Activated T-helper 1 cell treated with Interleukin-2 at 50 U/mL for 16 hours (primary cell): ENCODE data around the gene GRIN2A.

Experiments
- DNase-seq: peaks from one replicate; pipeline ENCODE4 v3.0.0-alpha.2; 2020; ENCODE audit warnings: low read depth

The GRIN2A gene

GRCh38 chr16:9852003-9852402 lies 330.2 kb downstream of the GRIN2A start:
- DNase-seq, result no peak

GRCh38 chr16:9850817-9851216 lies 331.4 kb downstream of the GRIN2A start:
- no peak for DNase-seq

- DNase-seq, result no peak
Measured at GRCh38 chr16:9849697-9850245, 332.5 kb downstream of the GRIN2A start.

- no peak for DNase-seq
Measured at GRCh38 chr16:9847146-9847545, 335.1 kb downstream of the GRIN2A start.

- DNase-seq, result no peak
Measured at GRCh38 chr16:9846362-9847099, 335.7 kb downstream of the GRIN2A start.

- DNase-seq, result no peak
Measured at GRCh38 chr16:9845661-9846361, 336.4 kb downstream of the GRIN2A start.

GRCh38 chr16:9844361-9844760 lies 337.9 kb downstream of the GRIN2A start:
- no peak for DNase-seq

GRCh38 chr16:9843424-9844018 lies 338.7 kb downstream of the GRIN2A start:
- DNase-seq, result no peak

GRCh38 chr16:9840761-9841665 lies 341.2 kb downstream of the GRIN2A start:
- DNase-seq, result no peak

- no peak for DNase-seq
Measured at GRCh38 chr16:9837481-9837880, 344.7 kb downstream of the GRIN2A start.

GRCh38 chr16:9836118-9836736 lies 346.0 kb downstream of the GRIN2A start:
- no peak for DNase-seq

GRCh38 chr16:9827062-9827752 lies 355.0 kb downstream of the GRIN2A start:
- no peak for DNase-seq

GRCh38 chr16:9826656-9827055 lies 355.6 kb downstream of the GRIN2A start:
- no peak for DNase-seq

- no peak for DNase-seq
Measured at GRCh38 chr16:9824200-9825068, 357.8 kb downstream of the GRIN2A start.

GRCh38 chr16:9823510-9823909 lies 358.7 kb downstream of the GRIN2A start:
- no peak for DNase-seq

- no peak for DNase-seq
Measured at GRCh38 chr16:9821970-9822369, 360.3 kb downstream of the GRIN2A start.

- DNase-seq, result no peak
Measured at GRCh38 chr16:9821331-9821730, 360.9 kb downstream of the GRIN2A start.

GRCh38 chr16:9820476-9821246 lies 361.6 kb downstream of the GRIN2A start:
- no peak for DNase-seq

- DNase-seq, result no peak
Measured at GRCh38 chr16:9818702-9819101, 363.5 kb downstream of the GRIN2A start.
